Activated T-helper 17 cell treated with anti-CD3 and anti-CD28 coated beads, Interleukin-2, amount 50 U/mL, for 72 hours (primary cell): Measurements from ENCODE around the gene NDUFB5. TPM values are rescaled to one million over a fixed set of nuclear protein-coding genes. Genes with fewer than 3 reads are reported as not detected.
"Not testable (repeated sequence)": the region's sequence is repeated elsewhere in the genome, so short reads cannot be mapped to it uniquely, and the experiment has no call there.

Experiments
- ATAC-seq: fragments of 150-1000 bp; cut with Tn5 transposase; replicated peaks from 2 replicates; pipeline ENCODE4 v1.10.0; 2021; ENCODE audit warnings: mild to moderate bottlenecking, moderate library complexity
- H3K27ac Mint-ChIP-seq: one replicate; pipeline ENCODE4 v1.8.0; 2022; ENCODE audit warnings: mixed read lengths
- H3K27me3 Mint-ChIP-seq: one replicate; pipeline ENCODE4 v1.8.0; 2022; ENCODE audit warnings: mixed read lengths
- H3K36me3 Mint-ChIP-seq: one replicate; pipeline ENCODE4 v1.8.0; 2022; ENCODE audit warnings: low read depth, mild to moderate bottlenecking, mixed read lengths
- H3K4me1 Mint-ChIP-seq: one replicate; pipeline ENCODE4 v1.8.0; 2022; ENCODE audit warnings: mixed read lengths
- H3K4me3 Mint-ChIP-seq: one replicate; pipeline ENCODE4 v1.8.0; 2022; ENCODE audit warnings: mild to moderate bottlenecking, mixed read lengths
- H3K9me3 Mint-ChIP-seq: one replicate; pipeline ENCODE4 v1.8.0; 2022; ENCODE audit warnings: mixed read lengths
- total RNA-seq, 2 donors: library from RNA; stranded (reverse); gene quantifications; one replicate each; pipeline ENCODE4 v1.2.3, GENCODE V29; 2022

Gene NDUFB5
- total RNA-seq, 2 donors from 2014 or later = 81.7 to 96.9 TPM

GRCh38 chr3:179608931-179609720, 4.5 kb downstream of the NDUFB5 start:
- H3K36me3 Mint-ChIP-seq = peaks cover 43% of the 10 kb centered on the region
- H3K9me3 Mint-ChIP-seq = no peaks in the 10 kb centered on the region
- H3K4me1 Mint-ChIP-seq = peaks cover 38% of the 10 kb centered on the region
- ATAC-seq = peak; percentile 82
- no peaks in the 10 kb centered on the region for H3K27me3 Mint-ChIP-seq
- peak overlapping the region; percentile 99 for H3K27ac Mint-ChIP-seq
- H3K4me3 Mint-ChIP-seq = peak overlapping the region; percentile 90

GRCh38 chr3:179610066-179610465, 5.5 kb downstream of the NDUFB5 start:
- Mint-ChIP-seq H3K27me3 (no peaks in the 10 kb centered on the region), H3K4me1 (peaks cover 33% of the 10 kb centered on the region), H3K27ac (peak overlapping the region; percentile 99), H3K9me3 (no peaks in the 10 kb centered on the region), H3K4me3 (peak overlapping the region; percentile 90), H3K36me3 (peaks cover 34% of the 10 kb centered on the region)
- ATAC-seq = no peak

GRCh38 chr3:179613807-179614206, 9.2 kb downstream of the NDUFB5 start:
- peaks cover 19% of the 10 kb centered on the region for H3K4me1 Mint-ChIP-seq
- peak overlapping the region; percentile 55 for H3K27ac Mint-ChIP-seq
- H3K9me3 Mint-ChIP-seq = no peaks in the 10 kb centered on the region
- peaks cover 52% of the 10 kb centered on the region for H3K36me3 Mint-ChIP-seq
- H3K4me3 Mint-ChIP-seq = no peak overlapping the region
- H3K27me3 Mint-ChIP-seq = no peaks in the 10 kb centered on the region
- ATAC-seq = no peak

GRCh38 chr3:179615458-179616173, 11.0 kb downstream of the NDUFB5 start:
- H3K27me3 Mint-ChIP-seq = no peaks in the 10 kb centered on the region
- peaks cover 57% of the 10 kb centered on the region for H3K36me3 Mint-ChIP-seq
- H3K27ac Mint-ChIP-seq = peak overlapping the region; percentile 18
- H3K4me3 Mint-ChIP-seq = no peak overlapping the region
- no peak for ATAC-seq
- H3K4me1 Mint-ChIP-seq = peaks cover 11% of the 10 kb centered on the region
- H3K9me3 Mint-ChIP-seq = no peaks in the 10 kb centered on the region

DNA sequence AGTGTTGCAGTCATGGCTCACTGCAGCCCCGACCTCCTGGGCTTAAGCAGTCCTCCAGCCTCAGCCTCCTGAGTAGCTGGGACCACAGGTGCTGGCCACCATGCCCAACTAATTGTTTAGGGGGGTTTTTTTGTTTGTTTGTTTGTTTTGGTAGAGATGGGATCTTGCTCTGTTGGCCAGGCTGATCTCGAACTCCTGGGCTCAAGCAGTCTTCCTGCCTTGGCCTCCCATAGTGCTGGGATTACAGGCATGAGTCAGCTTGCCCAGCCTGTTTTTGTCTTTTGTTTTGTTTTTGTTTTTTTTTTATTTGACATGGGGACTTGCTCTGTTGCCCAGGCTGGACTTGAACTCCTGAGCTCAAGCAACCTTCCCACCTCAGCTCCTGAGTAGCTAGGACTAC, 17.4 kb downstream of the NDUFB5 start:
- H3K27me3 Mint-ChIP-seq = no peaks in the 10 kb centered on the region
- H3K27ac Mint-ChIP-seq = no peak overlapping the region
- ATAC-seq = no peak
- no peaks in the 10 kb centered on the region for H3K4me1 Mint-ChIP-seq
- no peaks in the 10 kb centered on the region for H3K9me3 Mint-ChIP-seq
- H3K36me3 Mint-ChIP-seq = peaks cover 87% of the 10 kb centered on the region
- H3K4me3 Mint-ChIP-seq = no peak overlapping the region

GRCh38 chr3:179624451-179624850, 19.9 kb downstream of the NDUFB5 start:
- no peak for ATAC-seq
- peaks cover 65% of the 10 kb centered on the region for H3K36me3 Mint-ChIP-seq
- no peak overlapping the region for H3K4me3 Mint-ChIP-seq
- no peaks in the 10 kb centered on the region for H3K9me3 Mint-ChIP-seq
- H3K27me3 Mint-ChIP-seq = no peaks in the 10 kb centered on the region
- no peak overlapping the region for H3K27ac Mint-ChIP-seq
- no peaks in the 10 kb centered on the region for H3K4me1 Mint-ChIP-seq

GRCh38 chr3:179630753-179631451, 26.3 kb downstream of the NDUFB5 start:
- Mint-ChIP-seq H3K27ac (no peak overlapping the region), H3K9me3 (no peaks in the 10 kb centered on the region), H3K4me1 (no peaks in the 10 kb centered on the region), H3K4me3 (no peak overlapping the region), H3K36me3 (peaks cover 2% of the 10 kb centered on the region), H3K27me3 (no peaks in the 10 kb centered on the region)
- no peak for ATAC-seq

GRCh38 chr3:179640469-179640868, 35.9 kb downstream of the NDUFB5 start:
- H3K27ac Mint-ChIP-seq = no peak overlapping the region
- peaks cover 6% of the 10 kb centered on the region for H3K4me1 Mint-ChIP-seq
- no peaks in the 10 kb centered on the region for H3K36me3 Mint-ChIP-seq
- no peaks in the 10 kb centered on the region for H3K9me3 Mint-ChIP-seq
- no peak overlapping the region for H3K4me3 Mint-ChIP-seq
- ATAC-seq = no peak
- H3K27me3 Mint-ChIP-seq = no peaks in the 10 kb centered on the region

DNA sequence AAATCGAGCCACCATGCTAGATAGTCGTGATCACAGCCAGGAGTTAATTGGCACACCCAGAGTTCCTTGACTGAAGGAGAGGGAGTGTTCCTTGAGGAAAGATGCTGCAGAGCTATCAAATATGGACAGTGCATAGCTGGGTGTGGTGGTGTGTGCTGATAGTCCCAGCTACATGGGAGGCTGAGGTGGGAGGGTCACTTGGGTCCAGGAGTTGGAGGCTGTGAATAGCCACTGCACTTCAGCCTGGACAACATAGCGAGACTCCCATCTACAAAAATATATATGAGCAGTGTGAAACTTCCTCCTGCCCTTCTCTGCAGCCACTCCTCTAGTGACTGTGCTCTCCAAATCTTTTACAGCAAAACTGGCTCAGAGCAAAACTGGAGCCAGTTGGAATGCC, 38.3 kb downstream of the NDUFB5 start:
- Mint-ChIP-seq H3K27ac (no peak overlapping the region), H3K4me1 (peaks cover 6% of the 10 kb centered on the region), H3K4me3 (no peak overlapping the region), H3K9me3 (no peaks in the 10 kb centered on the region), H3K27me3 (no peaks in the 10 kb centered on the region), H3K36me3 (no peaks in the 10 kb centered on the region)
- ATAC-seq = no peak

GRCh38 chr3:179643837-179644236, 39.2 kb downstream of the NDUFB5 start:
- H3K9me3 Mint-ChIP-seq, H3K4me1 Mint-ChIP-seq, H3K27ac Mint-ChIP-seq, H3K27me3 Mint-ChIP-seq, H3K36me3 Mint-ChIP-seq, H3K4me3 Mint-ChIP-seq, ATAC-seq: not testable (repeated sequence)

- Mint-ChIP-seq H3K36me3 (no peaks in the 10 kb centered on the region), H3K9me3 (no peaks in the 10 kb centered on the region), H3K27me3 (no peaks in the 10 kb centered on the region), H3K27ac (no peak overlapping the region), H3K4me1 (peaks cover 6% of the 10 kb centered on the region), H3K4me3 (no peak overlapping the region)
- no peak for ATAC-seq
Observed at GRCh38 chr3:179646177-179646576, 41.6 kb downstream of the NDUFB5 start.

DNA sequence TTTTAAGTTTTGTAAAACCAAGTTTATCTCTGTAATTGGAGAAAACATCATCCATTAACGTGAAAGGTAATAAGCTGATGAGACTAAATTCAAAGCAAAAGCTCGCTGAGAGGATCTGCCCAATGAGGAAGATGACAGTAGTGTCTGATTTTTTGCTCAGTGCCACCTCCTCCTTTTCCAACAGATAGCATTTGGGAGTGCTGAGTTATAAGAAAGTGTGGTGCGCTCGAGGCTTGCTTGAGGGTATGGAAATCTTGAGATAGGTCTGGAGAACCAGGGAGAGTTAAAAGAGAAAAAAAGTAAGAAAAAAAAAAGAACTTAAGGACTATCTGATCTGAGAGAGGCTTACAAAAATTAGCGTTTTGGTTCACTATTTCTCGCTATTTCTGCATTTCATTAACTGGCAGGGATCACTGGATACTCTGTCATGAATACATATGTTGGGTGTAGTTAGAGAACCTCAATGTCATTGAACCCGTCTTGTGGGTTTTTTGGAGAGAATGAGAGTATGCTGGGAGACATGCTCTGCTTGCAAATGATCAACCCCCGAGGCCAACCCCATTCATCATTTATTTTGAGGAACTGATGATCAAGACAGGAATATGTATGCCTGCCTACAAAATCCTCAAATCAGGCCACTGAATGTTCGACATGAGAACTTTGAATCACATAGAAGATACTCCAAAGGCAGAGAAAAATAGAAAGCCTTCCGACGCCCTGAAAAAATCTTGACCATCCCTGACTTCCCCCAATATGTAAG, 47.3 kb downstream of the NDUFB5 start:
- peak overlapping the region; percentile 76 for H3K4me3 Mint-ChIP-seq
- ATAC-seq = no peak
- H3K27ac Mint-ChIP-seq = no peak overlapping the region
- peaks cover 19% of the 10 kb centered on the region for H3K4me1 Mint-ChIP-seq
- no peaks in the 10 kb centered on the region for H3K9me3 Mint-ChIP-seq
- H3K27me3 Mint-ChIP-seq = no peaks in the 10 kb centered on the region
- no peaks in the 10 kb centered on the region for H3K36me3 Mint-ChIP-seq

DNA sequence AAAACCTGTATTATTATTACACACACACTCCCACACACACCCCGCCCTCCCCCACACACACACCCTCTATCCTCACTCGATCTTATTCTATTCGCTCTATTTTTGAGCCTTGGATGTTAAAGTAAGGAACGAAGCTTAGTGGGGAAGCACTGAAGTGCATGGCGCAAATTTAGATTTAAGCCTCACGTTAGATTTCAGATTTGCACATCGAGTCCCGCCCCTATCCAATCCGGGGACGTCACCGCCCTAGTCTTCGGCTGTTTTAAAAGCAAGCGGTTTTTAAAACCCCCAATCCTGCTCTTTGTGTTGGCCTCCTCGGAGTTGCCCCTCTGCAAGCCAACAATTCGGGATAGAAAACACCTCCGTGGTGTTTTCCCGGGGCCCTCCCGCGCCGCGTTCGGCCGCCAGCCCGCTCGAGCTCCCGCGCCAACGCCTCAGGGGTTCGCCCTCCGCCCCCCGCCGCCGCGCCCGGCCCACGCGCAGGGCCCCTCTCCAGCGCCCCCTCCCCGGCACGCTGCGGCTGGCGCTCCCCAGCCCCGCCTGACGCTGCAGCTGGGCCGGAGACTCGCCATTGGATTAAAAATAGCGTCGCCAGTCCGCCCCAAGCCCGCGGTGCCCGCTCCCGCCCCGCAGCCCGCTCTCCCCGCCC, 48.0 kb downstream of the NDUFB5 start, which contains the start of gene USP13:
Gene USP13, plus strand, starts transcription at position 594 of the 649 bp plus-strand sequence. CDS start 186 bp downstream, outside the sequence.
- Mint-ChIP-seq H3K27me3 (no peaks in the 10 kb centered on the region), H3K36me3 (no peaks in the 10 kb centered on the region), H3K4me3 (peak within 1 kb of the TSS; percentile 96), H3K4me1 (peaks cover 19% of the 10 kb centered on the region), H3K9me3 (no peaks in the 10 kb centered on the region), H3K27ac (peak within 1 kb of the TSS; percentile 86)
- ATAC-seq = peak; percentile 62
